ENCODE data around the gene GTPBP4. TPM values are rescaled to one million over a fixed set of nuclear protein-coding genes. Genes with fewer than 3 reads are reported as not detected.

GTPBP4 gene
- total and polyA plus RNA-seq, 2 donors (not counting 1 experiment from before 2014, with no cell fraction given), result 28.7 to 34.4 TPM

DNA sequence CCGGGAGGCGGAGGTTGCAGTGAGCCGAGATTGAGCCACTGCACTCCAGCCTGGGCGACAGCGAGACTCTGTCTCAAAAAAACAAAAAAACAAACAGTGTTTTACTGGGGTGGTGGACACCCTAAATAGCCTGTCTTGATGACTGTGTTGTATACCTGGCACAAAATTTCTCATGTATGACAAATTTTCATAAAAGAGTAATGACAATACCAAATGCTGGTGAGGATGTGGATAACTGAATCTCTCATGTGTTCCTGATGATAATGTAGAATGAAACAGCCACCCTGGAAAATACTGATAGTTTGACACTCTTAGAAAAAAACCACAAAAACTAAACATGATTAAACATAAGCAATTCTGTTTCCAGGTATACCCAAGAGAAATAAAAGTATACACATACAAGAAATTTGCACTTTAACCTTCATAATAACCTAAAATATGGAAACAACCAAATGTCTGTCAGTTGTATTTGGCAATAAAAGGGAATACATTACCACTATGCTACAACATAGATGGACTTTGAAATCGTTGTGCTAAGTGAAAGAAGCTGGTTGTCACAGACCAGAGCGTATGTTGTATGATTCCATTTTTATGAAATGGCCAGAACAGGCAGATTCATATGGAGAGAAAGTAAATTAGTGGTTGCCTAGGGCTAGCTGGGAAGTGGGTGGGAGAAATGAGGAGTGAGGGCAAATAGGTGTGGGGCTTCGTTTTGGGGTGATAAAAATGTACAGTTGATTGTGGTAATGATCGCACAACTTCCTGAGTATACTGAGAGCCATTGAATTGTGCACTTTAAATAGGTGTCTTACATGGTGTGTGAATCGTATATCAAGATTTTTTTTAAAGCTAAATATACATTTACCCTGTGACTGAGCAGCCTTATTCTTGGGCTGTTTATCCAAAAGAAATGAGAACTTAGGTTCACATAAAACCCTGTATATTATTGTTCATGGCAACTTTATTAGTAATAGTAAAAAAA is 80.4 kb downstream of the GTPBP4 start:
- TF ChIP-seq EZH2 (IDR thresholded peaks at IDR 0.05; ENCODE audit: low read length, missing control alignments) (no peak), CTCF (conservative IDR thresholded peaks at IDR 0.05 in 1 of 2, IDR thresholded peaks at IDR 0.05 in 1 of 2; ENCODE audit: low read depth in 1 of 2, low read length in 2 of 2) (no peak)
- no peaks in the 10 kb centered on the region for H3K27me3 ChIP-seq (ENCODE audit: control insufficient read depth, insufficient read depth, low read length)
- H4K20me1 ChIP-seq (ENCODE audit: control insufficient read depth, extremely low read depth, insufficient read depth, low read length), result no peaks in the 10 kb centered on the region
- no peak overlapping the region for H2AFZ ChIP-seq (ENCODE audit: low read length)
- H3K36me3 ChIP-seq (ENCODE audit: control insufficient read depth, insufficient read depth, low read length), result peaks cover 1% of the 10 kb centered on the region
- no peak for DNase-seq (ENCODE audit: low read depth in 2 of 2)
- no peak overlapping the region for H3K27ac ChIP-seq (ENCODE audit: insufficient read depth, low read length)
- H3K4me1 ChIP-seq (ENCODE audit: control insufficient read depth, extremely low read depth, insufficient read depth, low read length), result no peaks in the 10 kb centered on the region
- no peak overlapping the region for H3K4me3 ChIP-seq (replicated peaks in 1 of 4; ENCODE audit: control extremely low read depth in 1 of 4, insufficient read depth in 1 of 4, low read depth in 3 of 4, low read length in 4 of 4)
- no peak overlapping the region for H3K9ac ChIP-seq (ENCODE audit: insufficient read depth, low read length)
- peaks cover 4% of the 10 kb centered on the region for H3K79me2 ChIP-seq (ENCODE audit: control insufficient read depth, insufficient read depth, low read length)
- H3K9me3 ChIP-seq (ENCODE audit: control insufficient read depth, insufficient read depth, low read depth, low read length), result no peaks in the 10 kb centered on the region
- no peak overlapping the region for H3K4me2 ChIP-seq (ENCODE audit: extremely low read depth, insufficient read depth, low read length)

Other genes starting within 250 kb of the GTPBP4 start
- gene LARP4B, start 56.7 kb upstream of the GTPBP4 start, total RNA-seq, result 19.8 and 25.4 TPM in 2 replicates
- gene LARP4B, start 56.7 kb upstream of the GTPBP4 start, polyA plus RNA-seq, result 38.6 and 44.3 TPM in 2 replicates
- gene IDI2, start 37.4 kb downstream of the GTPBP4 start, total RNA-seq, result not detected in 2 replicates
- not detected in 2 replicates for gene IDI2, start 37.4 kb downstream of the GTPBP4 start, polyA plus RNA-seq
- 91.7 and 202 TPM in 2 replicates for gene IDI1, start 60.7 kb downstream of the GTPBP4 start, total RNA-seq
- 110 and 156 TPM in 2 replicates for gene IDI1, start 60.7 kb downstream of the GTPBP4 start, polyA plus RNA-seq
- 9.8 and 13.0 TPM in 2 replicates for gene WDR37, start 68.0 kb downstream of the GTPBP4 start, total RNA-seq
- 15.8 and 17.2 TPM in 2 replicates for gene WDR37, start 68.0 kb downstream of the GTPBP4 start, polyA plus RNA-seq